HFFc6 (cell line): ENCODE data around the gene FGGY. TPM values are rescaled to one million over a fixed set of nuclear protein-coding genes. Genes with fewer than 3 reads are reported as not detected.

ENCODE experiments used
- DNase-seq: peaks from one replicate; pipeline ENCODE4 v3.0.0-alpha.2; 2018
- H3K27ac Mint-ChIP-seq: 2 replicates; pipeline ENCODE4 v1.8.0; 2020; ENCODE audit warnings: mild to moderate bottlenecking, mixed read lengths
- H3K27me3 Mint-ChIP-seq: 2 replicates; pipeline ENCODE4 v1.8.0; 2021; ENCODE audit warnings: mild to moderate bottlenecking, moderate library complexity, mixed read lengths; ENCODE audit not compliant: insufficient read depth
- H3K36me3 Mint-ChIP-seq: 2 replicates; pipeline ENCODE4 v1.8.0; 2021; ENCODE audit warnings: low read depth, mixed read lengths
- H3K4me1 Mint-ChIP-seq: 2 replicates; pipeline ENCODE4 v1.8.0; 2020; ENCODE audit warnings: low read depth, mixed read lengths
- H3K4me3 Mint-ChIP-seq: 2 replicates; pipeline ENCODE4 v1.8.0; 2020; ENCODE audit warnings: mild to moderate bottlenecking, moderate library complexity, mixed read lengths
- H3K9me3 Mint-ChIP-seq: 2 replicates; pipeline ENCODE4 v1.8.0; 2020; ENCODE audit warnings: mild to moderate bottlenecking, mixed read lengths
- total RNA-seq, 6 experiments: library from RNA; stranded (reverse); fragmentation: NEBNext Ultra II Directional; extraction: Animal tissue kit (Norgen Biotek cat#: 25700); gene quantifications; 2 replicates in 1 of 6; 3 replicates in 5 of 6; pipeline ENCODE4 v1.2.3, GENCODE V29; 2021
- TF ChIP-seq, protein P1 (sequence below): fragments of 200-600 bp; sonication (generic); IDR thresholded peaks from 2 replicates; pipeline ENCODE4 v1.5.0; 2021; ENCODE audit warnings: antibody characterized with exemption, mild to moderate bottlenecking

FGGY gene
- total RNA-seq, 6 experiments from 2014 or later: 16.4 to 20.1 (median 18.7) TPM

DNA sequence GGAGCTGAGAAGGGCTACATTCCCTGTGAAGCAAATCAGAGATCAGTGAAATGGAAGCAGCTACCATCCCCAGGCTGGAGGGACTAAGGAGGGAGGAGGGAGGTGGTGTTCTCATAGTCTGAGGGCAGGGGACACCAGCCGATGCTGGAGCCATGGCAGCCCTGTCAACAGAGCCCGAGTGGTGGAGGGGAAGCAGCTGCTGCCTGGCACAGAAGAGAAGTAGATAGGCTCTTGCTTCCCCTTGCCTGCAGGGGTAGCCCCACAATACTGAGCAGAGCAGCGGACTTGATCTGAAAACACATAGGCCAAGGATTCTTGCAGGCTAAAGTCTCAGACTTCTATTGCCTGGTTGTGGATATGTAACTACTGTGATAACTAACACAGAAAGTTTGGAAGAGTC lies 255.1 kb downstream of the FGGY start:
- Mint-ChIP-seq H3K27ac (no peak overlapping the region), H3K36me3 (peaks cover 14% of the 10 kb centered on the region)
- TF ChIP-seq, protein P1, sequence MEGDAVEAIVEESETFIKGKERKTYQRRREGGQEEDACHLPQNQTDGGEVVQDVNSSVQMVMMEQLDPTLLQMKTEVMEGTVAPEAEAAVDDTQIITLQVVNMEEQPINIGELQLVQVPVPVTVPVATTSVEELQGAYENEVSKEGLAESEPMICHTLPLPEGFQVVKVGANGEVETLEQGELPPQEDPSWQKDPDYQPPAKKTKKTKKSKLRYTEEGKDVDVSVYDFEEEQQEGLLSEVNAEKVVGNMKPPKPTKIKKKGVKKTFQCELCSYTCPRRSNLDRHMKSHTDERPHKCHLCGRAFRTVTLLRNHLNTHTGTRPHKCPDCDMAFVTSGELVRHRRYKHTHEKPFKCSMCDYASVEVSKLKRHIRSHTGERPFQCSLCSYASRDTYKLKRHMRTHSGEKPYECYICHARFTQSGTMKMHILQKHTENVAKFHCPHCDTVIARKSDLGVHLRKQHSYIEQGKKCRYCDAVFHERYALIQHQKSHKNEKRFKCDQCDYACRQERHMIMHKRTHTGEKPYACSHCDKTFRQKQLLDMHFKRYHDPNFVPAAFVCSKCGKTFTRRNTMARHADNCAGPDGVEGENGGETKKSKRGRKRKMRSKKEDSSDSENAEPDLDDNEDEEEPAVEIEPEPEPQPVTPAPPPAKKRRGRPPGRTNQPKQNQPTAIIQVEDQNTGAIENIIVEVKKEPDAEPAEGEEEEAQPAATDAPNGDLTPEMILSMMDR: no peak

DNA sequence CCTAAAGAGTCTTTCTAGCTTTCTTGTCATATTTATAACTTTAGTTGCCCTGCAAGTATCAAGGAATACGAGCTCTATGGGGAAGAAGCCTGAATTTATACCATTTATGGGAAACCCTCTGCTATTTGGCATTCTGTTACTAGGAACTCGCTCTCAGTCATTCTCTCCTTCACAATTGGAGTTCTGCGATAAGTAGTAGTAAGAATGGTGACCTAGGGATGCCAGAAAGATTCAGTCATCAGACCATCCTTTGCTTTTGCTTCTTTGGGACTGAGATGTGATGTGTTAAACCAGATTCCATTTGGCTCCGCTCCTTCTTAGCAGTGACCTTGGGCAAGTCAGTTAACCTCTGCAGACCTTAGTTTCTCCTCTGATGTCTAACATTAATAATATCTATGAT lies 256.5 kb downstream of the FGGY start:
- TF ChIP-seq, protein P1: no peak
- Mint-ChIP-seq H3K27ac (no peak overlapping the region), H3K9me3 (peaks cover 11% of the 10 kb centered on the region), H3K4me1 (peaks cover 27% of the 10 kb centered on the region), H3K27me3 (no peaks in the 10 kb centered on the region; the same call in 1 of the 2 replicates), H3K36me3 (peaks cover 27% of the 10 kb centered on the region), H3K4me3 (no peak overlapping the region)
- DNase-seq: no peak

More for the DNA sequence above, 255.1 kb downstream of the FGGY start:
- DNase-seq: no peak
- Mint-ChIP-seq H3K4me1 (peaks cover 27% of the 10 kb centered on the region), H3K9me3 (no peaks in the 10 kb centered on the region; the same call in 1 of the 2 replicates), H3K27me3 (no peaks in the 10 kb centered on the region; the same call in 1 of the 2 replicates), H3K4me3 (no peak overlapping the region)

DNA sequence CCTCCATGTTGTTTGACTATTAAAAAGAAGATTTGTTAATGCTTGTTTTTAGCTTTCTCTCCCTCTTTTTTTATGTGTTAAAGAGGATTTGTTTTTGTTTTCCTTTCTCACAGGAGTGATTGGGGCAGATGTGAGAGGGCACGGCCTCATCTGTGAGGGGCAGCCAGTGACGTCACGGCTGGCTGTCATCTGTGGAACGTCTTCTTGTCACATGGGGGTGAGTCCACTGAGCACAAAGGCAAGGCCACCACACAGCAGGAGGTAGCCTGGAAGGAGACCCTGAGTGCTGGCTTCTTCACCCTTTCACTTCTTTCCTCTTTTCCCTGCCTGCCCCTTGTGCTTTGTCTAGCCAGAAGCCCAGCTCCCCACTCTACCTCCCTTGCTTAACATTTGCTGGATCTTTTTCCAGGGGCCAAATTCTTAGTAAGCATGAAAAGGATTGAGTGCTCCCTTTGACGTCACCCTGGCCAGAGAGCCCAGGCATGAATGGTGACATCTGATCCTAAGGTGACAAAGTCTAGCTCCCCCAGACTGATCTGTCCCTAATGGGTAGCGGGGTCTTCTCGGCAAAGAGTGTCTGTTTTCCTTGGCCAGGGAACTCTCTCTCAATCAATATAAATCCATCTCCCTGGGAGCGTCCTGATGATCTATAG lies 257.2 kb downstream of the FGGY start:
- Mint-ChIP-seq H3K4me1 (peaks cover 27% of the 10 kb centered on the region), H3K4me3 (no peak overlapping the region), H3K36me3 (peaks cover 35% of the 10 kb centered on the region), H3K27ac (no peak overlapping the region), H3K9me3 (peaks cover 18% of the 10 kb centered on the region), H3K27me3 (no peaks in the 10 kb centered on the region; the same call in 1 of the 2 replicates)
- no peak for DNase-seq
- TF ChIP-seq, protein P1: no peak

DNA sequence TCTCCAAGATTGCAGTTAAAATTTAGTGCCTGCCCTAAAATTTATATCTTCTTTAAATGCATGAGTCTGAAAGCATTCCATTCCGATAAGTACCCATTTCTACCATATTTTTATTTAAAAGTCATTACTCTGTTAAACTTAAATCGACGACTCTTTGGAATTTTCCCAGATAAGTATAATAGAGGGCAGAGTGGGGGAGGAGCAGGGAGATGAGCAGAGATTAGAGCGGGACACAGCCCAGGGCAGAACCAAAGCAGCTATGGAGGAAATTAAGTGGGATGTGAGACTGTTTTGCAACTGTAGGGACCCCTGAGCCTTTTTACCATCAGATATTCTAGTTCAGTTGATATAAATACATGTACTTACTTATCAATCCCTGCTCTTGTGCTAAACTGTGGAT lies 257.9 kb downstream of the FGGY start:
- H3K4me3 Mint-ChIP-seq: no peak overlapping the region

GRCh38 chr1:59556398-59556797 lies 259.5 kb downstream of the FGGY start:
- no peak for DNase-seq
- no peak overlapping the region for H3K27ac Mint-ChIP-seq
- H3K36me3 Mint-ChIP-seq: peaks cover 36% of the 10 kb centered on the region
- H3K9me3 Mint-ChIP-seq: peaks cover 18% of the 10 kb centered on the region
- no peak overlapping the region for H3K4me3 Mint-ChIP-seq
- peaks cover 22% of the 10 kb centered on the region for H3K4me1 Mint-ChIP-seq
- TF ChIP-seq, protein P1: no peak
- H3K27me3 Mint-ChIP-seq: no peaks in the 10 kb centered on the region

More for the DNA sequence above, 257.9 kb downstream of the FGGY start:
- DNase-seq: no peak
- TF ChIP-seq, protein P1: no peak
- Mint-ChIP-seq H3K27ac (no peak overlapping the region), H3K27me3 (no peaks in the 10 kb centered on the region; the same call in 1 of the 2 replicates), H3K36me3 (peaks cover 41% of the 10 kb centered on the region), H3K9me3 (peaks cover 18% of the 10 kb centered on the region), H3K4me1 (peaks cover 24% of the 10 kb centered on the region)
